ENCODE measurements around the gene PHKB. TPM values are rescaled to one million over a fixed set of nuclear protein-coding genes. Genes with fewer than 3 reads are reported as not detected.

PHKB gene
- total RNA-seq, 1 donor from 2014 or later: 49.6 TPM

- TF ChIP-seq CTCF (IDR thresholded peaks at IDR 0.05; ENCODE audit: insufficient read depth, low read depth, low read length) (no peak), EZH2 (IDR thresholded peaks at IDR 0.05; ENCODE audit: insufficient read depth, low read length) (no peak)
- Mint-ChIP-seq H3K4me1 (ENCODE audit: low read depth, unreplicated experiment) (peaks cover 7% of the 10 kb centered on the region), H3K36me3 (ENCODE audit: low read depth, unreplicated experiment) (no peaks in the 10 kb centered on the region), H3K9me3 (ENCODE audit: unreplicated experiment) (no peaks in the 10 kb centered on the region), H3K4me3 (ENCODE audit: unreplicated experiment) (no peak overlapping the region), H3K27ac (ENCODE audit: unreplicated experiment) (no peak overlapping the region), H3K27me3 (ENCODE audit: low read depth, unreplicated experiment) (no peaks in the 10 kb centered on the region)
- no peaks in the 10 kb centered on the region for H3K9me3 ChIP-seq (ENCODE audit: insufficient read depth, low read depth, low read length)
- no peak overlapping the region for H2AFZ ChIP-seq (ENCODE audit: low read depth, low read length)
- no peak overlapping the region for H3K9ac ChIP-seq (ENCODE audit: low read length)
- no peak overlapping the region for H3K4me2 ChIP-seq (ENCODE audit: low read length)
- DNase-seq (ENCODE audit: low read depth) (no peak), FAIRE-seq (no peak)
- no peak overlapping the region for H3K27ac ChIP-seq (ENCODE audit: low read depth, low read length)
- no peaks in the 10 kb centered on the region for H3K27me3 ChIP-seq (ENCODE audit: insufficient read depth, low read length)
- no peaks in the 10 kb centered on the region for H3K4me1 ChIP-seq (ENCODE audit: insufficient read depth, low read length)
- no peaks in the 10 kb centered on the region for H3K36me3 ChIP-seq (ENCODE audit: insufficient read depth, low read length)
- peaks cover 21% of the 10 kb centered on the region for H3K79me2 ChIP-seq (ENCODE audit: insufficient read depth, low read length)
- peaks cover 8% of the 10 kb centered on the region for H4K20me1 ChIP-seq (ENCODE audit: insufficient read depth, low read length)
- H3K4me3 ChIP-seq (ENCODE audit: insufficient read depth, low read depth, low read length): no peak overlapping the region
Observed at GRCh38 chr16:47469227-47469626, 8.1 kb downstream of the PHKB start.

- H3K27ac Mint-ChIP-seq (ENCODE audit: unreplicated experiment): no peak overlapping the region
Observed at GRCh38 chr16:47470211-47470610, 9.1 kb downstream of the PHKB start.

More at GRCh38 chr16:47470211-47470610, 9.1 kb downstream of the PHKB start:
- H3K4me2 ChIP-seq (ENCODE audit: low read length): no peak overlapping the region
- H4K20me1 ChIP-seq (ENCODE audit: insufficient read depth, low read length): peaks cover 8% of the 10 kb centered on the region
- no peaks in the 10 kb centered on the region for H3K9me3 ChIP-seq (ENCODE audit: insufficient read depth, low read depth, low read length)
- Mint-ChIP-seq H3K4me1 (ENCODE audit: low read depth, unreplicated experiment) (peaks cover 7% of the 10 kb centered on the region), H3K4me3 (ENCODE audit: unreplicated experiment) (no peak overlapping the region), H3K27me3 (ENCODE audit: low read depth, unreplicated experiment) (no peaks in the 10 kb centered on the region), H3K36me3 (ENCODE audit: low read depth, unreplicated experiment) (no peaks in the 10 kb centered on the region), H3K9me3 (ENCODE audit: unreplicated experiment) (no peaks in the 10 kb centered on the region)
- no peak overlapping the region for H3K9ac ChIP-seq (ENCODE audit: low read length)
- no peak overlapping the region for H3K4me3 ChIP-seq (ENCODE audit: insufficient read depth, low read depth, low read length)
- H3K27me3 ChIP-seq (ENCODE audit: insufficient read depth, low read length): no peaks in the 10 kb centered on the region
- no peak for DNase-seq (ENCODE audit: low read depth)
- H3K79me2 ChIP-seq (ENCODE audit: insufficient read depth, low read length): peaks cover 22% of the 10 kb centered on the region
- FAIRE-seq: no peak
- H3K27ac ChIP-seq (ENCODE audit: low read depth, low read length): no peak overlapping the region
- no peaks in the 10 kb centered on the region for H3K36me3 ChIP-seq (ENCODE audit: insufficient read depth, low read length)
- H2AFZ ChIP-seq (ENCODE audit: low read depth, low read length): no peak overlapping the region
- no peaks in the 10 kb centered on the region for H3K4me1 ChIP-seq (ENCODE audit: insufficient read depth, low read length)
- TF ChIP-seq EZH2 (IDR thresholded peaks at IDR 0.05; ENCODE audit: insufficient read depth, low read length) (no peak), CTCF (IDR thresholded peaks at IDR 0.05; ENCODE audit: insufficient read depth, low read depth, low read length) (no peak)
